ENCODE data around the gene TMEM134.
A peak's percentile ranks its signal among the peaks of the same experiment; 100 is the strongest.

The TMEM134 gene

DNA sequence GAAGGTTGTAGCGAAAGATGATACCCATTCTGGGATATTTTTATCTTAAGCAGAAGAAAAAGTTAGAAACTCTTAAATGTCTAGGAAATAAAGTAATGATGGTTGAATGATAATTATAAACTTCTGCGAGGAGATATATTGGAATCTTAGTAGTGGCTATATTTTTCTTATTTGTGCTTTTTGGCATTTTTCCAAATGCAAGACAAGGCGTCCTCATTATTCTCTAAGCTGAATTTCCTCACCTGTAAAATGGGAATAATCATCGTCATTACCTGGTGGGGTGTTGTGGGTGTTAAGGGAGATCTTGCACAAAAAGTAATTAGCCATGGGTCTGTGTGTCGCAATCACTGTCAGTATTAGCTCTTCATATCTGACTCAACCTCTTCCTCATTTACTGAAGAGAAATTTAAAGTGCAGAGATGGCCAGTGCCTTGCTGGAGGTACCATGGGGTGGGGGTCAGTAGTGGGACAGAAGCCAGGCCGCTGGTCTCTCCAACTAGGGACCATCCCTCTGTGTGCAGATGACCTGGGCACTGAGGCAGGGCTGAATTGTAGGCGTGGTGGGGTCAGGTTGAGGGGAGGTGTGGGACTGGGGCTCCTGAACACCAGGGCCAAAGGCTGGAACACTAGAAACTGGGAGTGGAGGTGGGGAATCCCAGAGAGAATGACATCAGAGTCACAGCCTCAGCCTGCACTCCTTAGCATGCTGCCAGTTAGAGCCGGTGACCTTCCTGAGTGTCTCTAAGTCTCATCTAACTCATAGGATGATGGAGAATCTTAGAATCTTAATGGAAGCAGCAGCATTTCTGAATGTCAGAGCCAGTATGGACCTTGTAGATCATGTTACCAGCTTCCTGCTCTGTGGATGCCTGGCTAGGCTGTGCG, 32.0 kb upstream of the TMEM134 start:
- DNase-seq (ENCODE audit: low read depth) = peak; percentile 83
- H3K4me3 ChIP-seq (ENCODE audit: low read depth, low read length) = no peak overlapping the region
- TF ChIP-seq CTCF (IDR thresholded peaks at IDR 0.05; ENCODE audit: low read depth, low read length) (no peak), POLR2A (IDR thresholded peaks at IDR 0.05; ENCODE audit: extremely low read depth, insufficient read length) (no peak), MYC (IDR thresholded peaks at IDR 0.05; ENCODE audit: low read depth, low read length) (no peak), MAX (IDR thresholded peaks at IDR 0.05; ENCODE audit: low read depth, low read length) (no peak)

DNA sequence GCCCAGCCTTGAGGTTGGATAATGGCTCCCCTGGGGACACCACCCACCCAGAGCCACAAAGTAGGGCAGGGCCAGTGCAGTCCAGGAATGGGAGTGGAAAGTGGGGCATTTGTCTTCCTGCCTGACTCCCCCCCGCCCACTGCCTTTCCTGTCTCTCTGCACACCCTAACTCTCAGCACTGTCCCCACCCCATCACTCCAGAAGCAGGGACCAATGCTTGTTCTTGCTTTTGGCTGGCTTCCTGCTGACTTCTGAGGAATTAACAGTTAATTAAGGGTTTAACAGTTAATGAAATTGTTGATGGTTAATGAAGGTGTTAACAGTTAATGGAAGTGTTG, 31.4 kb upstream of the TMEM134 start:
- TF ChIP-seq CTCF (IDR thresholded peaks at IDR 0.05; ENCODE audit: low read depth, low read length) (no peak), POLR2A (IDR thresholded peaks at IDR 0.05; ENCODE audit: extremely low read depth, insufficient read length) (no peak), MAX (IDR thresholded peaks at IDR 0.05; ENCODE audit: low read depth, low read length) (no peak), MYC (IDR thresholded peaks at IDR 0.05; ENCODE audit: low read depth, low read length) (no peak)
- peak; percentile 41 for DNase-seq (ENCODE audit: low read depth)
- H3K4me3 ChIP-seq (ENCODE audit: low read depth, low read length) = no peak overlapping the region

DNA sequence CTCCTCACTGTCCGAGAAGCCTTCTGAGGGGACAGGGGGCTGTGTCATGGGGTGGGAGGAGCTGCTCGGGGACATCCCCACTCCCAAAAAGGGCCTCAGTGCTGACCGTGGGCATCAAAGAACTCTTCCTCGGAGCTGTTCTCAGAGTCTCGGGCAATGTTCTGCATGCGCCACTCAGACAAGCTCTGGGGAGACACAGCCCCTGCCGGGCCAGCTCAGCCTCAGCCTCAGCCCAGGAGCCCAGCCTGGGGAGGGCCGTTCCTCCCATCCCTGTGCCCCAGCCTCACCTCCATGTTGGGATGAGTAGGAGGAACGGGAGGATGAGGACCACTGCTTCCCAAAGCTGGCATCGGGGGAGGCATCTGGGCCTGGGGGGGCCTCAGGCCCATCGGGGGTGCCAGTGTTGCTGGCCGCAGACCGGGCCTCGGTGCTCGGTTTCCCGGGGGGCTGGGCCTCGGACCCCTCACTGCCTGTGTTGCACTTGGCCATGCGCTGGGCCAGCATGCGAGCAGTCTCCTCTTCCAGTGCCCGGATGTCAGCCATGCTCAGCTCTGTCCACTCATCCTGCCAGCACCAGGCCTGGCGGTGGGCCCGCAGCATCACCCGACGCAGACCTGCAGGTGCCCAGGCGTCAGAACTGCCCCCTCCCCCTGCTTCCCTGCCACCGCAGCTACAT, 30.9 kb upstream of the TMEM134 start:
- no peak overlapping the region for H3K4me3 ChIP-seq (ENCODE audit: low read depth, low read length)
- TF ChIP-seq POLR2A (IDR thresholded peaks at IDR 0.05; ENCODE audit: extremely low read depth, insufficient read length) = no peak
- TF ChIP-seq MYC (IDR thresholded peaks at IDR 0.05; ENCODE audit: low read depth, low read length) = no peak
- TF ChIP-seq CTCF (IDR thresholded peaks at IDR 0.05; ENCODE audit: low read depth, low read length) = no peak
- no peak for TF ChIP-seq MAX (IDR thresholded peaks at IDR 0.05; ENCODE audit: low read depth, low read length)
- no peak for DNase-seq (ENCODE audit: low read depth)

DNA sequence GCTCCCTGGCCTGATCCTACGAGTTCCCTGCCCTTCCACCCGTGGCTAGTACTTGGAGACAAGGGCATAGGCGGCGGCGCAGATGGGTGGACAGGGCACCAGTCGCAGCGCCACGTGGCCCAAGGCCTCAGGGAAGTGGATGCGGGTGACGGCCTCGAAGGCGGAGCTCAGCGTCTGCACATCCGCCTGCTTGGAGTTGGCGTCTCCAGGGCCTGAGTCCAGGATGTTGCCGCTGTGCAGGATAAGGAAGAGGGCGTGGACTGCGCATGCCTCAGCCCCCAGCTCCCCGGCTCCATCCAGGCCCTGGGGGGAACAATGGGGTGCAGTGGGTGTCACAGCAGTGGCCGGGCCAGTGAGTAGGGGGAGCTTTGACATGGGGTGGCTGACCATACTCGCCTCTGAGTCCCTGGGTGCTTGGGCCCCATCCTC, 29.5 kb upstream of the TMEM134 start:
- H3K4me3 ChIP-seq (ENCODE audit: low read depth, low read length) = no peak overlapping the region
- no peak for TF ChIP-seq POLR2A (IDR thresholded peaks at IDR 0.05; ENCODE audit: extremely low read depth, insufficient read length)
- no peak for TF ChIP-seq MAX (IDR thresholded peaks at IDR 0.05; ENCODE audit: low read depth, low read length)
- TF ChIP-seq CTCF (IDR thresholded peaks at IDR 0.05; ENCODE audit: low read depth, low read length) = no peak
- no peak for TF ChIP-seq MYC (IDR thresholded peaks at IDR 0.05; ENCODE audit: low read depth, low read length)
- no peak for DNase-seq (ENCODE audit: low read depth)

- no peak for DNase-seq (ENCODE audit: low read depth)
- no peak overlapping the region for H3K4me3 ChIP-seq (ENCODE audit: low read depth, low read length)
- TF ChIP-seq MYC (IDR thresholded peaks at IDR 0.05; ENCODE audit: low read depth, low read length) = no peak
- no peak for TF ChIP-seq MAX (IDR thresholded peaks at IDR 0.05; ENCODE audit: low read depth, low read length)
- TF ChIP-seq POLR2A (IDR thresholded peaks at IDR 0.05; ENCODE audit: extremely low read depth, insufficient read length) = no peak
- TF ChIP-seq CTCF (IDR thresholded peaks at IDR 0.05; ENCODE audit: low read depth, low read length) = no peak
Observed at GRCh38 chr11:67497656-67498291, 28.7 kb upstream of the TMEM134 start.

Measured in NB4 (cell line).